K562 (cell line): Measurements from ENCODE around the gene DMP1. TPM values are rescaled to one million over a fixed set of nuclear protein-coding genes. Genes with fewer than 3 reads are reported as not detected.

Experiments used
- ATAC-seq: fragments of 200-7000 bp; cut with Tn5 transposase; 3 replicates; pipeline ENCODE4 v1.9.1; 2020; ENCODE audit warnings: moderate library complexity
- BruUV-seq: library from RNA; stranded (reverse); fragments of 400-500 nt; replicated peaks from 2 replicates; lab custom pipeline; 2021; lab: Mats Ljungman, UMichigan
- CTCF ChIA-PET: fragments of 300-600 bp; formaldehyde crosslinking; extraction: SDS; loops from one replicate; lab custom pipeline; 2021; ENCODE audit warnings: low intra/inter-chr PET ratio; lab: Yijun Ruan, JAX
- POLR2A ChIA-PET: fragments of 300-600, 350-650 bp; sonication (Branson Sonifier 250); formaldehyde crosslinking; extraction: SDS; loops from one replicate; lab custom pipeline; 2021; ENCODE audit warnings: antibody characterized with exemption, inconsistent platforms; lab: Yijun Ruan, JAX
- DNase-seq, 4 experiments: peaks; one replicate each; pipeline versions ENCODE4 v3.0.0 to v3.0.0-alpha.2; 2011 to 2018; ENCODE audit warnings: low spot score in 3 of 4, mixed read lengths in 3 of 4; ENCODE audit errors: extremely low read depth in 1 of 4
- FAIRE-seq: peaks from 2 replicates; lab custom pipeline; 2011; peaks lifted over from hg19 to GRCh38; lab: Jason Lieb, UNC
- H2AFZ ChIP-seq: 2 replicates; pipeline ENCODE4 v1.6.0; 2011; ENCODE audit warnings: low read depth, low read length, control low read depth, inconsistent platforms
- H3K27ac ChIP-seq: fragments of 200-600 bp; 3 replicates; pipeline ENCODE4 v1.8.0; 2011; ENCODE audit warnings: low read depth, mild to moderate bottlenecking, control low read depth, inconsistent platforms, low read length, moderate library complexity, mixed read lengths; ENCODE audit errors: extremely low read depth
- H3K27me3 ChIP-seq, 2 experiments: fragments of 300-600 bp in 1 of 2; 2 replicates in 1 of 2; 3 replicates in 1 of 2; pipeline versions ENCODE4 v1.6.0 to v1.8.0; 2011; ENCODE audit warnings: inconsistent platforms in 2 of 2, low read length in 2 of 2, mild to moderate bottlenecking in 1 of 2, mixed read lengths in 1 of 2, moderate library complexity in 1 of 2; ENCODE audit not compliant: control insufficient read depth in 2 of 2, insufficient read depth in 2 of 2
- H3K36me3 ChIP-seq: fragments of 300-600 bp; 3 replicates; pipeline ENCODE4 v1.8.0; 2011; ENCODE audit warnings: mild to moderate bottlenecking, low read length, inconsistent platforms; ENCODE audit not compliant: control insufficient read depth, insufficient read depth
- H3K4me1 ChIP-seq, 2 experiments: fragments of 200-600 bp in 1 of 2; replicated peaks in 1 of 2; 2 replicates in 1 of 2; 3 replicates in 1 of 2; pipeline versions ENCODE4 v1.5.1 to v1.8.0; 2011; ENCODE audit warnings: inconsistent platforms in 2 of 2, low read length in 2 of 2, mild to moderate bottlenecking in 1 of 2, mixed read lengths in 1 of 2, moderate library complexity in 1 of 2; ENCODE audit not compliant: control insufficient read depth in 2 of 2, insufficient read depth in 2 of 2
- H3K4me2 ChIP-seq: 2 replicates; pipeline ENCODE4 v1.6.1; 2011; ENCODE audit warnings: low read length, control low read depth, inconsistent platforms, mixed read lengths; ENCODE audit not compliant: insufficient read depth
- H3K4me3 ChIP-seq: fragments of 200-600 bp; sonication (generic), shearing (Covaris generic); 2 replicates; pipeline ENCODE4 v1.5.1; 2016; ENCODE audit warnings: control low read depth, inconsistent platforms
- H3K79me2 ChIP-seq: fragments of 200-600 bp; 3 replicates; pipeline ENCODE4 v1.8.0; 2011; ENCODE audit warnings: low read length, inconsistent platforms; ENCODE audit not compliant: control insufficient read depth, insufficient read depth
- H3K9ac ChIP-seq, 2 experiments: 2 replicates each; pipeline versions ENCODE4 v1.6.0 to v1.6.1; 2011; ENCODE audit warnings: low read depth in 2 of 2, low read length in 2 of 2, control low read depth in 1 of 2, inconsistent platforms in 1 of 2, mild to moderate bottlenecking in 1 of 2, mixed read lengths in 1 of 2; ENCODE audit not compliant: insufficient read depth in 1 of 2
- H3K9me1 ChIP-seq: one replicate; pipeline ENCODE4 v1.6.0; 2011; ENCODE audit warnings: inconsistent platforms, mild to moderate bottlenecking, low read length, moderate library complexity; ENCODE audit not compliant: control insufficient read depth, insufficient read depth
- H3K9me3 ChIP-seq: replicated peaks from 2 replicates; pipeline ENCODE4 v1.5.1; 2011; ENCODE audit warnings: low read depth, low read length, inconsistent platforms; ENCODE audit not compliant: control insufficient read depth, insufficient read depth
- H4K20me1 ChIP-seq: replicated peaks from 2 replicates; pipeline ENCODE4 v1.6.1; 2011; ENCODE audit warnings: low read length, inconsistent platforms, mixed read lengths; ENCODE audit not compliant: control insufficient read depth, insufficient read depth
- CCNT2 ChIP-seq: IDR thresholded peaks from 2 replicates; pipeline ENCODE4 v1.6.1; 2011; ENCODE audit warnings: borderline replicate concordance, low read depth, mild to moderate bottlenecking, moderate library complexity, mixed read lengths, low read length; ENCODE audit not compliant: insufficient read length; ENCODE audit errors: extremely low read depth
- DDX20 ChIP-seq: fragments of 450-650 bp; IDR thresholded peaks from 2 replicates; pipeline ENCODE4 v1.6.1; 2016; ENCODE audit warnings: missing genetic modification characterization, low read depth, mild to moderate bottlenecking, missing compliant biosample characterization, moderate library complexity
- DIDO1 ChIP-seq: fragments of 450-650 bp; IDR thresholded peaks from 2 replicates; pipeline ENCODE4 v1.6.1; 2016; ENCODE audit warnings: low read depth, missing biosample characterization, missing genetic modification characterization
- DPF2 ChIP-seq: fragments of 450-650 bp; IDR thresholded peaks from 2 replicates; pipeline ENCODE4 v1.6.1; 2016
- ELF4 ChIP-seq: fragments of 450-650 bp; formaldehyde crosslinking; IDR thresholded peaks from 2 replicates; pipeline ENCODE4 v1.4.0; 2022; ENCODE audit warnings: missing genetic modification characterization
- ETV5 ChIP-seq: sonication (generic); formaldehyde crosslinking; IDR thresholded peaks from 2 replicates; pipeline ENCODE4 v1.4.0; 2020; ENCODE audit warnings: low read depth, mild to moderate bottlenecking, missing genetic modification reagents
- ETV6 ChIP-seq, 3 experiments: fragments of 150-350 bp in 1 of 3; sonication (generic) in 1 of 3; formaldehyde crosslinking in 1 of 3; IDR thresholded peaks; 2 replicates each; pipeline versions ENCODE4 v1.6.1 to v1.8.0; 2014 to 2022; ENCODE audit warnings: borderline replicate concordance in 2 of 3, low read depth in 2 of 3, antibody characterized with exemption in 1 of 3, low read length in 1 of 3, mild to moderate bottlenecking in 1 of 3, missing genetic modification reagents in 1 of 3
- FOS ChIP-seq: IDR thresholded peaks from 3 replicates; pipeline ENCODE4 v1.6.1; 2011; ENCODE audit not compliant: insufficient read length; ENCODE audit errors: extremely low read depth
- POLR2A ChIP-seq: fragments of 450-650 bp; conservative IDR thresholded peaks from 2 replicates; pipeline ENCODE4 v1.6.1; 2016
- POLR2H ChIP-seq: IDR thresholded peaks from 2 replicates; pipeline ENCODE4 v1.6.1; 2016; ENCODE audit warnings: missing genetic modification characterization, low read depth, mild to moderate bottlenecking, control low read depth, missing compliant biosample characterization, moderate library complexity
- RFX5 ChIP-seq: IDR thresholded peaks from 2 replicates; pipeline ENCODE4 v1.6.1; 2011; ENCODE audit warnings: low read depth, mild to moderate bottlenecking, improper control_type of control experiment, low read length
- SIN3B ChIP-seq: fragments of 450-650 bp; IDR thresholded peaks from 2 replicates; pipeline ENCODE4 v1.6.1; 2017; ENCODE audit warnings: low read depth, mild to moderate bottlenecking, moderate library complexity
- SMARCB1 ChIP-seq: IDR thresholded peaks from 2 replicates; pipeline ENCODE4 v1.6.1; 2011; ENCODE audit warnings: improper control_type of control experiment, low read depth; ENCODE audit not compliant: insufficient read length
- SPI1 ChIP-seq: IDR thresholded peaks from 2 replicates; pipeline ENCODE4 v1.6.1; 2011; ENCODE audit warnings: low read depth, low read length, control low read depth, borderline replicate concordance
- TBP ChIP-seq: optimal IDR thresholded peaks from 2 replicates; pipeline ENCODE3; 2011; ENCODE audit warnings: low read depth, low read length, improper control_type of control experiment
- TRIM24 ChIP-seq, 2 experiments: fragments of 450-650 bp; IDR thresholded peaks; 2 replicates each; pipeline ENCODE4 v1.6.1; 2016
- ZNF124 ChIP-seq: sonication (generic); formaldehyde crosslinking; IDR thresholded peaks from 2 replicates; pipeline ENCODE4 v1.8.1; 2022; ENCODE audit warnings: missing genetic modification reagents
- ZNF217 ChIP-seq: sonication (generic); formaldehyde crosslinking; IDR thresholded peaks from 2 replicates; pipeline ENCODE4 v1.8.0; 2022; ENCODE audit warnings: mild to moderate bottlenecking, missing genetic modification reagents
- ZNF347 ChIP-seq: fragments of 450-650 bp; formaldehyde crosslinking; IDR thresholded peaks from 2 replicates; pipeline ENCODE4 v1.4.0; 2020; ENCODE audit warnings: low read depth, mild to moderate bottlenecking, moderate library complexity
- WGBS: fragments of 100-300 bp; shearing (Covaris generic); methylation state at CpG from one replicate; pipeline ENCODE4 v1.1.6; 2016; ENCODE audit warnings: low coverage, mixed read lengths; ENCODE audit not compliant: insufficient coverage; ENCODE audit errors: missing lambda C conversion rate; 5-methylcytosine and 5-hydroxymethylcytosine counted together
- in situ Hi-C: fragments of 300-500 bp; cut with MboI; formaldehyde crosslinking; loops from 4 replicates; pipeline ENCODE4 v1.15.0; 2018; ENCODE audit warnings: inconsistent platforms, mixed read lengths
- intact Hi-C: fragments of 100-400 bp; cut with micrococcal nuclease; formaldehyde crosslinking; loops from 2 replicates; pipeline ENCODE4 v1.14.2; 2022
- polyA plus RNA-seq, 8 experiments: library from polyadenylated mRNA; depleted of rRNA in 4 of 8; stranded (reverse) in 5 of 8; unstranded in 3 of 8; fragments of >200 nt; fragmentation: Nextera tagmentation in 2 of 8; fragmentation: Illumina TruSeq in 1 of 8; extraction: Ambion mirVana in 2 of 8; extraction: Trizol in 1 of 8; gene quantifications; 2 replicates each; pipeline versions ENCODE4 v1.2.1 to v1.2.3, GENCODE V29; 2011 to 2014; ENCODE audit warnings: inconsistent platforms in 1 of 8, missing spikeins in 1 of 8
- total RNA-seq, 7 experiments: library from RNA; depleted of rRNA in 6 of 7; stranded (reverse); fragments of >200 nt in 6 of 7; fragmentation: Illumina TruSeq in 2 of 7; extraction: Trizol in 2 of 7; gene quantifications; 2 replicates each; pipeline versions ENCODE4 v1.2.1 to v1.2.3, GENCODE V29; 2011 to 2021; ENCODE audit warnings: low replicate concordance in 1 of 7

DMP1 gene
- total and polyA plus RNA-seq, 9 of the 15 experiments (the other 6 are each of a cell fraction or from before 2014, with no cell fraction given): not detected

DNA sequence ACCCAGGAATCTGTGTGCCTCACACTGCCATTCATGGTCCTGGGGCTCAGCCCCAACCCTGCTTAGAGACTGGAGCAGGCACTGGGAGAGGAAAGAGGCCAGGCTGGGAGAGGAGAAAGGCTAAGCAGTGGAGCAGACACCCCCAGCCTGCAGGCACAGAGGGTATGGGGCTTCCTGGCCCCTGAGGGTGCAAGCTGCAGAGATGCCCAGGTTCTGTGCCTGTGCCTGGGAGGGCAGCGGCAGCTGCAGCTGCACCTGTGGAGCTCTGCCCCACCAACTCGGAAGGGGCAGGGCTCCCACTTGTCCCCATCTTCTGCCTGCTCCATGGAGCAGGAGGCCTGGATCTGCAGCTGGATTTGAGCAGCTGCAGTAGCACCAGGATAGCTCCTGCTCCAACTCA lies 47.9 kb downstream of the DMP1 start:
- Histone ChIP-seq H2AFZ (no peak overlapping the region), H3K27ac (no peak overlapping the region), H3K9me3 (no peaks in the 10 kb centered on the region), H3K4me1 (no peaks in the 10 kb centered on the region), H3K36me3 (no peaks in the 10 kb centered on the region), H3K4me3 (no peak overlapping the region), H3K9me1 (no peaks in the 10 kb centered on the region), H3K9ac (no peak overlapping the region), H3K27me3 (no peaks in the 10 kb centered on the region), H3K79me2 (no peaks in the 10 kb centered on the region), H3K4me2 (no peak overlapping the region), H4K20me1 (no peaks in the 10 kb centered on the region)
- TF ChIP-seq POLR2H (tag): no peak
- no peak for TF ChIP-seq ZNF217 (CRISPR knock-in tag)
- no peak for TF ChIP-seq ZNF124
- no peak for TF ChIP-seq SMARCB1
- TF ChIP-seq DDX20 (tag): no peak
- no peak for TF ChIP-seq SIN3B
- no peak for TF ChIP-seq CCNT2
- TF ChIP-seq TBP: no peak
- TF ChIP-seq SPI1: no peak
- TF ChIP-seq RFX5: no peak
- TF ChIP-seq FOS: no peak
- no peak for TF ChIP-seq POLR2A
- TF ChIP-seq DPF2: no peak
- TF ChIP-seq ZNF347 (CRISPR knock-in tag): no peak
- no peak for TF ChIP-seq ETV5
- no peak for TF ChIP-seq ETV6 (IDR thresholded peaks at IDR 0.05; ENCODE audit: borderline replicate concordance in 1 of 2, low read depth in 2 of 2, low read length in 1 of 2)
- no peak for TF ChIP-seq ETV6 (CRISPR knock-in tag; IDR thresholded peaks at IDR 0.05; ENCODE audit: borderline replicate concordance)
- TF ChIP-seq TRIM24 (IDR thresholded peaks at IDR 0.05): no peak
- no peak for TF ChIP-seq ELF4 (CRISPR knock-in tag)
- no peak for TF ChIP-seq DIDO1
- WGBS: 0% methylated on average over 2 of the region's 2 CpGs
- ChIA-PET POLR2A (no interaction called here), CTCF (no interaction called here)
- ATAC-seq: no peak
- BruUV-seq: no TSS peak
- in situ Hi-C loops (no loop called here), intact Hi-C loops (no loop called here)
- no peak for DNase-seq
- no peak for FAIRE-seq
